ENCODE measurements around the gene PRRG3. TPM values are rescaled to one million over a fixed set of nuclear protein-coding genes. Genes with fewer than 3 reads are reported as not detected.

The PRRG3 gene
- total and polyA plus RNA-seq, 4 donors: 0.11 to 5.6 (median 1.5) TPM

GRCh38 chrX:151702741-151703340, 7.6 kb downstream of the PRRG3 start:
- TF ChIP-seq CTCF (IDR thresholded peaks at IDR 0.05; ENCODE audit: control extremely low read depth, extremely low read depth): no peak
- Histone ChIP-seq H3K4me3 (no peak overlapping the region), H3K36me3 (ENCODE audit: control insufficient read depth in 4 of 4, insufficient read depth in 4 of 4, low read length in 4 of 4) (no peaks in the 10 kb centered on the region), H3K9me3 (ENCODE audit: control insufficient read depth in 4 of 4, insufficient read depth in 3 of 4, low read length in 3 of 4) (peaks cover 0 to 6% (median 0%) of the 10 kb centered on the region in 4 donors), H3K27me3 (ENCODE audit: control insufficient read depth in 3 of 3, insufficient read depth in 3 of 3, low read length in 2 of 3) (no peaks in the 10 kb centered on the region), H3K9ac (ENCODE audit: insufficient read depth in 1 of 2, low read length in 2 of 2) (no peak overlapping the region), H3K4me1 (ENCODE audit: control insufficient read depth in 5 of 5, insufficient read depth in 5 of 5, low read length in 5 of 5) (peaks cover 0 to 2% (median 0%) of the 10 kb centered on the region in 5 donors), H3K27ac (ENCODE audit: low read depth in 1 of 2, low read length in 1 of 2) (no peak overlapping the region)
- 58 to 74% methylated on average over 7 of the region's 7 CpGs for WGBS, 2 donors
- ATAC-seq (ENCODE audit: insufficient read depth, low FRiP score): no peak
- peak in 1 of 3 donors; percentile 11 for DNase-seq

GRCh38 chrX:151703487-151703886, 8.2 kb downstream of the PRRG3 start:
- Histone ChIP-seq H3K27me3 (ENCODE audit: control insufficient read depth in 3 of 3, insufficient read depth in 3 of 3, low read length in 2 of 3) (no peaks in the 10 kb centered on the region), H3K9me3 (ENCODE audit: control insufficient read depth in 4 of 4, insufficient read depth in 3 of 4, low read length in 3 of 4) (peaks cover 0 to 6% (median 0%) of the 10 kb centered on the region in 4 donors), H3K4me1 (ENCODE audit: control insufficient read depth in 5 of 5, insufficient read depth in 5 of 5, low read length in 5 of 5) (peaks cover 0 to 2% (median 0%) of the 10 kb centered on the region in 5 donors), H3K27ac (ENCODE audit: low read depth in 1 of 2, low read length in 1 of 2) (no peak overlapping the region), H3K4me3 (no peak overlapping the region), H3K9ac (ENCODE audit: insufficient read depth in 1 of 2, low read length in 2 of 2) (no peak overlapping the region), H3K36me3 (ENCODE audit: control insufficient read depth in 4 of 4, insufficient read depth in 4 of 4, low read length in 4 of 4) (no peaks in the 10 kb centered on the region)
- no peak for TF ChIP-seq CTCF (IDR thresholded peaks at IDR 0.05; ENCODE audit: control extremely low read depth, extremely low read depth)
- 50 to 56% methylated on average over 7 of the region's 7 CpGs for WGBS, 2 donors
- peak; percentile 54 to 71 (median 68) for DNase-seq
- no peak for ATAC-seq (ENCODE audit: insufficient read depth, low FRiP score)

GRCh38 chrX:151704041-151704663, 8.9 kb downstream of the PRRG3 start:
- Histone ChIP-seq H3K4me3 (no peak overlapping the region), H3K4me1 (ENCODE audit: control insufficient read depth in 5 of 5, insufficient read depth in 5 of 5, low read length in 5 of 5) (peaks cover 0 to 2% (median 0%) of the 10 kb centered on the region in 5 donors), H3K27ac (ENCODE audit: low read depth in 1 of 2, low read length in 1 of 2) (peak overlapping the region in 1 of 2 donors; percentile 33), H3K9ac (ENCODE audit: insufficient read depth in 1 of 2, low read length in 2 of 2) (no peak overlapping the region), H3K9me3 (ENCODE audit: control insufficient read depth in 4 of 4, insufficient read depth in 3 of 4, low read length in 3 of 4) (peaks cover 0 to 4% (median 0%) of the 10 kb centered on the region in 4 donors), H3K36me3 (ENCODE audit: control insufficient read depth in 4 of 4, insufficient read depth in 4 of 4, low read length in 4 of 4) (no peaks in the 10 kb centered on the region), H3K27me3 (ENCODE audit: control insufficient read depth in 3 of 3, insufficient read depth in 3 of 3, low read length in 2 of 3) (no peaks in the 10 kb centered on the region)
- ATAC-seq (ENCODE audit: insufficient read depth, low FRiP score): no peak
- 58% methylated on average over 13 of the region's 13 CpGs for whole genome bisulfite sequencing, 2 donors
- no peak for TF ChIP-seq CTCF (IDR thresholded peaks at IDR 0.05; ENCODE audit: control extremely low read depth, extremely low read depth)
- DNase-seq: peak in 2 of 3 donors; percentile 9 to 10

Measured in lung (tissue), 12 donors.